HS-27A (cell line): ENCODE results near the gene CARMIL3.
"Not testable (repeated sequence)": the region's sequence is repeated elsewhere in the genome, so short reads cannot be mapped to it uniquely, and the experiment has no call there.

Source experiments
- DNase-seq: peaks from one replicate; pipeline ENCODE4 v3.0.0-alpha.2; 2012; ENCODE audit warnings: low read depth, missing footprints

CARMIL3 gene

DNA sequence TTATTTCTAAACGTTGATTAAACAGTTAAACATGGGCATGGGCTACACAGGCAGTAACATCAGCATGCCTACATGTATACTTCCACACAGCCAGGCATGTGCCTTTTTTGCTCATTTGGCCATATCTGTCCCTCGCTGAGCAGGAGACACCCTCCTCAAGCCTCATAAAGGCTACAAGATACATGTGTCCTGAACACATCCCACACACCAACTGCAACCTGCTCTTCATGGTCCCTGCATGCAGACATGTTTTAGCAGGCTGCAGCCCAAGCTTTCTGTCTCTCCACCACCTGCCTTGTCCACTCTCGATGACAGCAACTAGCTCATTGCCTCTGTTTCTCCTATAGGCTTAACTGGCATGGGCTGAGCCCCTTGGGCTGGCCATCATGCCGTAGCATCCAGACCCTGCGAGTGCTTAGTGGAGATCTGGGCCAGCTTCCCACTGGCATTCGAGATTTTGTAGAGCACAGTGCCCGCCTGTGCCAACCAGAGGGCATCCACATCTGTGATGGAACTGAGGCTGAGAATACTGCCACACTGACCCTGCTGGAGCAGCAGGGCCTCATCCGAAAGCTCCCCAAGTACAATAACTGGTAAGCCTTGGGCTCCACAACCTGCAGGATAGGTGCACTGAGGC, 44.9 kb downstream of the CARMIL3 start:
- no peak for DNase-seq

GRCh38 chr14:24098229-24098926, 46.6 kb downstream of the CARMIL3 start:
- no peak for DNase-seq

DNA sequence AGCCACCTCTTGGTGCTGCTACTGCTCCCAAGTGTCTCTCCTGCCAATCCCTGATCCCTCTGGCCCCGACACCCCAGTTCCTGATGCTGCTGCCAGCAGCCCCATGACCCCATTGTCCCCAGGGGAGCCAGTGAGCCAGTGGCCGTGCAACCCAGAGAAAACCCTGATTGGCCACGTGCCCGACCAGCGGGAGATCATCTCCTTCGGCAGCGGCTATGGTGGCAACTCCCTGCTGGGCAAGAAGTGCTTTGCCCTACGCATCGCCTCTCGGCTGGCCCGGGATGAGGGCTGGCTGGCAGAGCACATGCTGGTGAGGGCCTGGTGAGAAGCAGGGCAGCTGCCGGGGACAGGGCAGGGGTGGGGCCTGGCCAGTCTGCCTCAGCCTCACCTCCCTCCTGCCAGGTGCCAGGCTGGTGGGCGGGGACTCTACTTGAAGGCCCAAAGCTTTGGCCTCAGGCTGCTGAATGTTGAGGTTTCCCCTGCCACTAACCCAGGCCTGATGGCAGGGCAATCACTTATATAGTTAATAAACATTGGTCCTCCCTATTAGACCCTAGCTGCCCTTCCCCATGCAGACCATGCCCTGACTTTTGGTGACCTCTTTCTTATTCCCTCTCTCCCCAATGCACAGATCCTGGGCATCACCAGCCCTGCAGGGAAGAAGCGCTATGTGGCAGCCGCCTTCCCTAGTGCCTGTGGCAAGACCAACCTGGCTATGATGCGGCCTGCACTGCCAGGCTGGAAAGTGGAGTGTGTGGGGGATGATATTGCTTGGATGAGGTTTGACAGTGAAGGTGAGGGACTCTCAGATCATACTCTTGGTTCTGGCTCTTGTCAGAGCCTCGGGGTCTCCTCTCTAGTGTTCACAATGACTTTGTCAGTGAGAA, 47.4 kb downstream of the CARMIL3 start:
- DNase-seq = no peak

DNA sequence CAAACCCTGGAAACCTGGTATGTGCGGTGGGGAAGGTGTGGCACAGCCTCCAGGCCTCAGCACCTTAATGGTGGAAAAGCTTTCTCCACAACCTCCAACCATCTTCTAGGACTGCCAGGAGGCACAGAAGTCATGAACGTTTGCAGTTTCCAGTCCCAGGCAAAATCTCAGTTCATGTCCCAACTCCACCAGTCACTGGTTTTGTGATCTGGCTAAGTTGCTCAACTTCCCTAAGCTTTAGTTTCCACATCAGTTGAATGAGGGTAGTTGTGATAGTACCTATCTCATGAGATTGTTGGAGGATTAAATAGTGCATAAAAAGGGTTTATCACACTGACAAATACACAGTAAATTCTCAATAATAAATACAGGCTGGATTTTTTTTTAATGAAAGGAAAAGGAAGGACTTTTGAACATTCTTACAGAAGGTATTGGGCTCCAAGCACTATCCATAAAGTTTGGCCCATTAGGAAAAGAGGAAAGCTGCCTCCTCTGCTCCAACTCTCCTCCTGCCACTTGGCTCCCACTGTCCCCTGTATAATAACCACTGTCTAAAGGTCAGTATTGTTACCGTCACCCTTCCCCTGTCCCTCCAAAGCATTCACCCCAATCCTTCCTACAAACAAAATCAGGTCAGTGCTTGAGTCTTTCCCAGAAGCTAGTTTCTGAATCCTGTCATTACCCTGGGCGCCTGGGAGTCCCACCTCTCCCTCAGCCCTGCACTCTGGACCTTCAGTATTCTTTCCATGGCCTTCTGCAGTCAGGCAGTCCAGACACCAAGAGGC, 48.6 kb downstream of the CARMIL3 start:
- DNase-seq = no peak

DNA sequence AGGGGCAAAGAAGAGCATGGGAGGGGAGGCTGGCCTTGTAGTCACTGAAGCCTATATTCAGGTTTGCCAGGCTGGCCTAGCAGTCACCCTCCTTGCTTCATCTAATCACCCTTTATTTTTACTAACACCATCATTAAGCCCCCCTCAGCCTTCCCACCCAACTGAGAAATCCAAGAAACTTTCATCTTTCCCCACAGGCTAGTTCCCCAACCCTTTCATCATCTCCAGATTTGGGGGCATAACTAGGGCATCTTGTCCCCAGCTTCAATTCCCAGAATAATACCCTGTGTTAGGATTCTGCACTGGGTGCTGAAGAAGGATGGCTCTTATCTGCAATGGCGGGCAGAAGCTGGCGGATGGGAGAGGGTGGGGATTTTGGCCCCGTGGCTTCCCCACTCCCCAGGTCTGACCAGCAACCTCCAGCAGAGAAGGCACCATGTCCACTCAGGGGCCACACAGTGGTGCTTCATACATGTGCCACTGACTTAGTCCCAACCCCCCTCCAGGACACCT, 49.2 kb downstream of the CARMIL3 start:
- no peak for DNase-seq

GRCh38 chr14:24102357-24103048, 50.7 kb downstream of the CARMIL3 start:
- no peak for DNase-seq

DNA sequence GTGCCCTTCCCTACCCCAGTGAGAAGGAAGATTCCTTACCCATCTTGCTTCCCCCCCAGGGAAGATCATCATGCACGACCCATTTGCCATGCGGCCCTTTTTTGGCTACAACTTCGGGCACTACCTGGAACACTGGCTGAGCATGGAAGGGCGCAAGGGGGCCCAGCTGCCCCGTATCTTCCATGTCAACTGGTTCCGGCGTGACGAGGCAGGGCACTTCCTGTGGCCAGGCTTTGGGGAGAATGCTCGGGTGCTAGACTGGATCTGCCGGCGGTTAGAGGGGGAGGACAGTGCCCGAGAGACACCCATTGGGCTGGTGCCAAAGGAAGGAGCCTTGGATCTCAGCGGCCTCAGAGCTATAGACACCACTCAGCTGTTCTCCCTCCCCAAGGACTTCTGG, 51.6 kb downstream of the CARMIL3 start:
- no peak for DNase-seq

- not testable (repeated sequence) for DNase-seq
Observed at GRCh38 chr14:24105609-24106239, 53.9 kb downstream of the CARMIL3 start.

- no peak for DNase-seq
Observed at GRCh38 chr14:24106672-24107271, 55.0 kb downstream of the CARMIL3 start.

DNA sequence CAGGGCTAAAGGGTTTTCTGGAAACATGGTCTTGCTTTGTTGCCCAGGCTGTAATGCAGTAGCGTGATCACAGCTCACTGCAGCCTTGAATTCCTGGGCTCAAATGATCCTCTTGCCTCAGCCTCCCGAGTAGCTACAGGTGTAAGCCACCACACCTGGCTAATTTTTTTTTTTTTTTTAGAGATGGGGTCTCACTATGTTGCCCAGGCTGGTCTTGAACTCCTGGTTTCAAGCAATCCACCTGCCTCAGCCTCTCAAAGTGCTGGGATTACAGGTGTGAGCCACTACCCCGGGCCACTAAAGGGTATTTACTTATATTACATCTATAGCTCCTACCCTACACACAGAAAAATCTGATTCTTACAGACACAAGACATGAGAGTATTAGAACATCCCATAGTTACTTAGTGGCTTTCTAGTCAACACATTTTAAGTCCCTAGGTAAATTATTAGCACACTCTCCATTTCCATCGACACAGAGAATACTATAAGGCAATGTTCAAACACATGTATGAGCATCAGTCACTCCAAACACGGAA, 56.6 kb downstream of the CARMIL3 start:
- no peak for DNase-seq

- no peak for DNase-seq
Observed at GRCh38 chr14:24110060-24110459, 58.3 kb downstream of the CARMIL3 start.

- DNase-seq = no peak
Observed at GRCh38 chr14:24110523-24110922, 58.7 kb downstream of the CARMIL3 start.

DNA sequence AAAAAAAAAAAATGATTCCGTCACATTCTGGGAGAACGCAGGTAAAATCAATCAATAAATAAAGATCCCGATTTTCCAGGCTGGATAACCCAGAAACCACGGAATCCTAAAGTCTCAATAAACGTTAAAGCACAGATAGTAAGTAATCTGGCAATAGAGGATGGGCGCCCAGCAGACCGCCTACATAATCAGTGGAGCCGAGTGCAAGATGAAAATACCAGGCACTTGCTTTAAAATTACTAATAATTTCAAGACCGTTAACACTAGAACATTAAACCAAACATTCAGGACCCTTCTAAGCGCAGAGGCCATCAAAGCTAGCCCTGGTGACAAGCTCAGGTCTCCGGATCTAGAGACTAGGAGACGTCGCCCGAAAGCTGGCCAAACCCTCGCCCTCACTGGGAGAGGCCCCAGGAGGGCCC, 61.6 kb downstream of the CARMIL3 start:
- DNase-seq = no peak

- DNase-seq = peak; percentile 92
Observed at GRCh38 chr14:24113801-24114531, 62.2 kb downstream of the CARMIL3 start.

- DNase-seq = peak; percentile 99
Observed at GRCh38 chr14:24114532-24115421, 63.0 kb downstream of the CARMIL3 start, which contains the start of the genes DCAF11 and NRL. Gene DCAF11 (plus strand): TSS chr14:24114777. CDS start chr14:24115595, 818 bp downstream. Gene NRL (minus strand): TSS chr14:24114949. CDS start chr14:24082848, 32,101 bp downstream.

DNA sequence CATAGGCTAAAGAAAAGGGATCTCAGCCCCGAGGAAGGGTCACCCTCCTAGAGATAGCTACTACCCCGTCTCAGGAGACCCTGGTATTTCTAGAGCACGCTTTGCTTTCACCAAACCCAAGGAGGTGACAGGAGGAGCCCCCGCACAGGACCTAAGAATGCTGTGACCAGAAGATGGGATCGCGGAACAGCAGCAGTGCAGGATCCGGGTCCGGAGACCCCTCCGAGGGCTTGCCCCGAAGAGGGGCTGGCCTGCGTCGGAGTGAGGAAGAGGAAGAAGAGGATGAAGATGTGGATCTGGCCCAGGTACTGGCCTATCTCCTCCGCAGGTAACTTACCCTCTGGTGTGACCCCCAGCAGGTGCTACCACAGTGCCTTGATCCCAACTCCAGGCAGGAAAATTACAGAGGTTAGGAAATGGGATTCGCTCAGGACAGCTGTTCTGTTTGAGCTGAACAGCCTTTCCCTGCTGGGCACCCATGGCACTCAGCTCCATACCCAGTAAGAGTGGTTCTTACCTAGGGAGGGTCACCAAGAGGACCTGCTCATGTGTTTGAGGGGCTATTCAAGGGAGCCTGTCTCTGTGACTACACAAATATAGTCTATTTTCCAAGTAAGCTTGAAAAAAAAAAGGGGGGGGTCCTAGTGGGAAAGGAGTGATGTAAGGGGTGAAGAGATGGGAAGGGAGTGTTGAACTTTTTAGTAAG, 63.8 kb downstream of the CARMIL3 start:
- DNase-seq = no peak

DNA sequence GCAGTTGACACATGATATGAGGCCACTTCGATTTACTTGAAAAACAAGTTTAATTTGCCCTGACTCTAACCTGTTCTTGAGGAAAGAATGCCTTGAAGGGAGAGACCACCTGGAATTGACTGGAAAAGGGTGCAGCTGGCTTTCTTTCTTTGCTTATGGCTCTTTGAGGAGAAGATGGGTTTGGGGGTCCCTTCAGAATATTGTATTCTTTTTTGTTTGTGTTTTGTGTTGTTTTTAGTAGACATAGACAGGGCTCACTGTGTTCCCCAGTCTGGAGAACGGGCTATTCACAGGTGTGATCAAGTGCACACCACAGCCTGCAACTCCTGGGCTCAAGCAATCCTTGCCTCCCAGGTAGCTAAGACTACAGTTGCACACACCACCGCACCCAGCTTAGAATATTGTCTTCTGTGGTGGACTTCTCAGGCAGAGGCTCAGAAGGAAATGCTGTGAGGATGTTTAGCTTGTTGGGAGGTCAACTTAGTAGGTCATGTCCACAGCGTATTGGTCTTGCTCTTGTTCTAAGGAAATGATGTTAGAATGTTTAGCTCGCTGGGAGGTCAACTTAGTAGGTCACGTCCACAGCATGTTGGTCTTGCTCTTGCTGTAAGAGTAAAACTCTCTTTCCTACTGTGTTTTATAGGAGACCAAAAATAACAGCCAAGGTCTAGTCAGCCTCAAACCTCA, 64.5 kb downstream of the CARMIL3 start:
- no peak for DNase-seq
